ENCODE data around the gene ADCK2.

GRCh38 chr7:140726281-140726680 is 53.5 kb downstream of the ADCK2 start:
- TF ChIP-seq CTCF (IDR thresholded peaks at IDR 0.05; ENCODE audit: low read depth, low read length, missing input control) = no peak
- no peak for TF ChIP-seq YY1 (IDR thresholded peaks at IDR 0.05)
- TF ChIP-seq RXRA (IDR thresholded peaks at IDR 0.05) = no peak

Data from liver (tissue), 3 donors.